DOHH2 (cell line): ENCODE data around the gene CD3E.

ENCODE experiments used
- CTCF ChIP-seq: fragments of 200-600 bp; sonication (generic); IDR thresholded peaks from one replicate; pipeline ENCODE4 v1.5.1; 2014; ENCODE audit warnings: antibody characterized with exemption, mild to moderate bottlenecking, low read depth, low read length; ENCODE audit not compliant: poor library complexity, severe bottlenecking
- EZH2phosphoT487 ChIP-seq: fragments of 200-600 bp; sonication (generic); IDR thresholded peaks from 2 replicates; pipeline ENCODE4 v1.6.1; 2017; ENCODE audit warnings: borderline replicate concordance, mild to moderate bottlenecking, antibody characterized with exemption, low read length, moderate library complexity, mixed read lengths

- TF ChIP-seq CTCF (no peak), EZH2phosphoT487 (no peak)
These were observed 39.5 kb downstream of the CD3E start, which contains the start of gene CD3G for GRCh38 chr11:118343981-118344515.
